WTC11 (cell line): Measurements from ENCODE around the gene FMO5.

Experiments
- CREB1 ChIP-seq: sonication (generic); formaldehyde crosslinking; IDR thresholded peaks from 2 replicates; pipeline ENCODE4 v1.8.0; 2023; ENCODE audit warnings: mild to moderate bottlenecking, missing genetic modification reagents
- CTCF ChIP-seq: fragments of 200-600 bp; IDR thresholded peaks from 2 replicates; pipeline ENCODE4 v1.8.0; 2022; ENCODE audit warnings: antibody characterized with exemption
- SP1 ChIP-seq: sonication (generic); formaldehyde crosslinking; conservative IDR thresholded peaks from 2 replicates; pipeline ENCODE4 v1.8.1; 2022; ENCODE audit warnings: missing genetic modification reagents
- TEAD4 ChIP-seq: sonication (generic); formaldehyde crosslinking; IDR thresholded peaks from 2 replicates; pipeline ENCODE4 v1.8.0; 2022; ENCODE audit warnings: mild to moderate bottlenecking, missing genetic modification reagents
- ZNF219 ChIP-seq: sonication (generic); formaldehyde crosslinking; IDR thresholded peaks from 2 replicates; pipeline ENCODE4 v1.8.0; 2023; ENCODE audit warnings: missing genetic modification reagents, mild to moderate bottlenecking, borderline replicate concordance
- TF ChIP-seq, protein P1 (sequence below): fragments of 250-450 bp; sonication (Bioruptor Pico); conservative IDR thresholded peaks from 2 replicates; pipeline ENCODE4 v1.9.0; 2021; ENCODE audit warnings: mild to moderate bottlenecking
- TF ChIP-seq, protein P2 (sequence below): fragments of 250-450 bp; sonication (Bioruptor Pico); IDR thresholded peaks from 2 replicates; pipeline ENCODE4 v1.9.0; 2021; ENCODE audit warnings: mild to moderate bottlenecking

DNA sequence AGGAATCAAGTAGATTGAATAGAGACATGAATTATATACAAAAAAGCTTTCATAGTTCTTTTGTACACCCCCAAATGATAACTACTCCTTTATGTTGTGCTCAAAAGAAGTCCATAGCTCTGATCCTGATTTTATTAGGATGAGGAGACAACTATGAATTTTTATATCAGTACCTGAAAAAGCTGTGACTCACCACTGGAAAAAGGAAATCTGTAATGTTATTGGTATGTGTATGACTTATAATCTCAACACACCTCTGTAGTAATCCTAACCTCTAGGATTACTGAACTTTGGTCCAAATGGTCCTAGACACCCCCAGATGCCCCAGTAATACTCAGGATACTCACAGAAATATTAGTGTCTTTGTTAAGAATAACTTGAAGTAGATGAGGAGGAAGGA is 63.0 kb downstream of the FMO5 start:
- TF ChIP-seq CTCF (no peak), ZNF219 (CRISPR knock-in tag) (no peak), SP1 (CRISPR knock-in tag) (no peak), CREB1 (no peak), TEAD4 (CRISPR knock-in tag) (no peak)
- TF ChIP-seq, protein P1, sequence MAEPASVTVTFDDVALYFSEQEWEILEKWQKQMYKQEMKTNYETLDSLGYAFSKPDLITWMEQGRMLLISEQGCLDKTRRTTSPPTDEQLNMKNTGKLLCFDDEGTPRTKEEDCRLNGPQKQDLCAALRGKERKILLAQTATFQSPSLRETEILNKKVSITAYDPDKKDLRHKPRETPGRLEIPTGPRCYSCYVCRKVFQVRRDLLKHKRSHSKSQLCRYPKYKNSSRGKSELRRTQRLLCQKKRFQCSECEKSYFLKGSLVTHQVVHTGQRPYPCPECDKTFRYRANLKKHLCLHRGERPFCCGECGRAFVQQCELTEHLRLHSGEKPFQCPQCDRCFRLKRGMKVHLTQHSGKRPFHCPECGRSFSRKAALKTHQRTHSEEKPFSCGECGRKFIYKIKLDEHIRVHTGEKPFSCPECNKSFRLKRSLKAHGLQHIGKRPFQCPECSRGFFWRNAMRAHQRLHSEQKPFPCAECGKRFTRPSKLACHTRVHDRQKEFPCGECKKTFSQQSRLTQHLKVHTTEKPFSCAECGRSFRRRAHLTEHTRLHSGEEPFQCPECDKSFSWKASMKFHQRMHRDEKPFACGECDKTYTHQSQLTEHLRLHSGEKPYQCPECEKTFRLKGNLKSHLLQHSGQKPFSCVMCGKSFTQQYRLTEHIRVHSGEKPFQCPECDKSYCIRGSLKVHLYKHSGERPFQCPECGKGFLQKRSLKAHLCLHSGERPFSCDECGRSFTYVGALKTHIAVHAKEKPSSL (CRISPR knock-in tag) = no peak
- TF ChIP-seq, protein P2, sequence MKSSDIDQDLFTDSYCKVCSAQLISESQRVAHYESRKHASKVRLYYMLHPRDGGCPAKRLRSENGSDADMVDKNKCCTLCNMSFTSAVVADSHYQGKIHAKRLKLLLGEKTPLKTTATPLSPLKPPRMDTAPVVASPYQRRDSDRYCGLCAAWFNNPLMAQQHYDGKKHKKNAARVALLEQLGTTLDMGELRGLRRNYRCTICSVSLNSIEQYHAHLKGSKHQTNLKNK (CRISPR knock-in tag) = no peak
